GM19025 (cell line): ENCODE results near the gene LRRC9.
"Not testable (repeated sequence)": the region's sequence is repeated elsewhere in the genome, so short reads cannot be mapped to it uniquely, and the experiment has no call there.

Experiments used
- ATAC-seq: cut with Tn5 transposase; IDR thresholded peaks from one replicate; pipeline ENCODE4 v1.9.1; 2021; ENCODE audit warnings: mild to moderate bottlenecking, low read depth, moderate library complexity; ENCODE audit not compliant: unreplicated experiment

The LRRC9 gene

DNA sequence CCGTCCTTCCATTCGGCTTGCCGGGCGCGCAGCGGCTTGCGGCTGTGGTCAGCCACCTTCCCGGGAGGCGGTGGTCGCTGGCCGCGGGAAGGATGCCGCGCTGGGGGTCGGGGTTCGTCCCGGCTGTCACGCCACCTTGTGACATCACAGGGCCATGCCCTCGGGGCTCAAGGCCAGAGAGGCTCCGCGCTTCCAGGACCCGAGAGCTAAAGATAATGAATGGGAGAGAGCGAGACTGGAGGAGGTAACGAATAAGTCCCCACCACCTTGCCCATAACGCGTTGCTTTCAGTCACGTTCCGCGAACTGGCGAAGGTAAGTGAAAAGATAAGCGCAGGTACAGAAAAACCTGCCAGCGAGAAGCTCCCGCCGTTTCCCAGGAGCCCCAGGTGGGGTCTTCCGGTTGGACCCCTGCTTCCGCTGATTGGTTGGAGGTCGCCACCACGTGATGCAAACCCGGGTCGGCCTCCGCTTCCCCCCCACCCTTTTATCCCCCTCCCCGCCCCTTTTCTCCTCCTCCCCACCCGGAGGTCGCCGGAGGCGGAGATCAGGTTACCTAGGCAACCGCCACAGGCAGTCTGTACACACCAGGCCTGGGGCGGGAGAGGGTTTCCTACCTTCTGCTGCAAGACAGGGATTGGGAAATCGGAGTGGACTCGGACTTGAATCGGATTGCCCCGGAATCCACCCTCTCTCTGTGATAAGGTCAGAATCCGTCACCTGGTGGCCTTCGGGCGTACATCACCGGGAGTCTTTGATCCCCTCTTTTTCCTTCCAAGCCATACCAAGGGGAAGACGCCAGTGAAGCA lies at the start of gene LRRC9:
Gene LRRC9 (plus strand): TSS at position 575 of the 808 bp plus-strand sequence.
- ATAC-seq: no peak

DNA sequence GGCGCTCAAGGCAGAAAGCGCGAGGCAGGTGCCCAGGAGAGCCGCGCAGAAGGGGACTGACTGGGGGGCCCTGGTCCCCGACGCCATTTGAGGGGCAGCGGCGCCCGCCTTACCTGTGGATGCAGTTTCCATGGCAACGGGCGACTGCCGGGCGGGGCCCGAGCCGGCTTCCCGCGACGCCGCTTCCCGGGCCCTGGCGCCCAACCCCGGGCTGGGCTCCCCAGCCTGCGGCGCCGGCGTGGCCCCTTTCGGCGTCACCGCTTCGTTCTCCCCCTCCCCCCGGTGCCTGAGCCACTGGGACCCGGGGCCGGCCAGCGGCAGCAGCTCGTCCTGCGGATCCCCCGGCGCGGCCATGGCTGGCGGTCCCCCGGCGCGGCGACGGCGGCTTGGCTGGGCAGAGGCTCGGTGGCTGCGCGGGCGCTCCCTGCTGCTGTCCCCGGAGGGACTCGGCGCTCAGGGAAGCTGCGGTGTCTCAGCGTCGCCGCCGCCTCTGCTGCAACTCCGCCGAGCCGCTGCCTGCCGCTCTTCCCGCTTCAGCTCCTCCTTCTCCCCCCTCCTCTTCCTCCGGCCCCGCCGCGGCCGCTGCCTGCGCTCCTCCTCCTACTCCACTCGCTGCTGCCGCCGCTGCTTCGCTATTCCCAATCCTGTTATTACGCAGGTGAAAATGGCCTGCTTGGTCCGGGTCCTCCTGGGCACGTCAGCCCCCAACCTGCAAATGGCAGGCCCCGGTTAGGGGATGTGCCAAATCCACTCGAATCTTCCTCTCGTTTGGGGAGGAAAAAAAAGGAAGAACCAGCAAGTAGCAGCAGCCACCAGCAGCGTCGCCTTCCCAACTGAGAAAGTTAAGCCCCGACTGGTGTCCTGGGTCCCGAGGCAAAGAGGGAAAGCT lies 49.4 kb upstream of the LRRC9 start, which contains the start of gene RTN1:
Gene RTN1 (minus strand): TSS at position 500 of the 889 bp plus-strand sequence. CDS start 146 bp downstream, at position 354.
- ATAC-seq: no peak

DNA sequence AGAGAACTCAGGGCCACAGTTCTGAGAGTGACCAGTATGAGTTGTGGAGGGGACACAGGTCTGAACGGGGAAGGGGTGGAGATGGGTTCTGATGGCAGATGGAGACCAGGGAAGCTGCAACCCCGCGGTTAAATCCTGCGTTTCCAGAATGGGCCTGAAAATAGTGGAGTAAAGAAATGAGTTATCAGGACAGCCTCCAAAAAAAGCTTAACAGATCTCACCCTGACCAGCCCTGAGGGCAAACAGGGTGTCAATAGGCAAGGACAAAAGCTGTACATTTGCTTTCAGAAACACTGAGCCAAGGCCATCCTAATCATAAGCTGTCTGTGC lies 48.8 kb upstream of the LRRC9 start:
- no peak for ATAC-seq

DNA sequence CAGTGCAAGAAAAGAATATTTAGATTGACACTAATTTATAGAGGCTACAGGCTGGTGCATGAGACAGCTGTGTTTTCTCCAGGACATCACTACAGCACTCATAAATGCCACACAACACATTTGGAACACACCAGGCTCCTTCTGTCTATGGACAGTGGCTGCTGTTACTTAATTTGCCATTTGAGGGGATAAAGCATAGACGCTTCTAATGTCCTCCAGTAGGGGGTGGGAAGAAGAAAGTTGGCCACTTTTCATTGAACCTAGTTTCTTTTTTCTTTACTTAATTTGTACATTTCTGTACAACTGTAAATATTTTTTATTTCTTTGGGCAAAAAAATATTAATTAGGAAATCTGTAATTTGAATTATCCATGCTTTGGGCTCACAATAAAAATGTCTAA lies 37.0 kb upstream of the LRRC9 start:
- no peak for ATAC-seq

DNA sequence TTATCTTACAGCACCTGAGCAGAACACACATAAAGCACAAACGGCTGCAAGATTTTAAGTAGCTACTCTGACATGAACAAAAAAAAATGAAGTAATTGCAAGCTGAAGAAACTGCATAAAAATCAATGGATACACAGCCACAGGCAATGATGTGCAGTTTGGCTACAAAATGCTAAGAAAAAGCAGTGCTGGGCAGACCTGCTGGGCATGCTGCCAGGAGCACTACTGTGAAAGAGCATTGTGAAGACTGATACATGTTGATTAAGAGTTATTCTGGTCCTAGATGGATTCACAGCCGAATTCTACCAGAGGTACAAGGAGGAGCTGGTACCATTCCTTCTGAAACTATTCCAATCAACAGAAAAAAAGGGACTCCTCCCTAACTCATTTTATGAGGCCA lies 29.3 kb upstream of the LRRC9 start:
- ATAC-seq: no peak

DNA sequence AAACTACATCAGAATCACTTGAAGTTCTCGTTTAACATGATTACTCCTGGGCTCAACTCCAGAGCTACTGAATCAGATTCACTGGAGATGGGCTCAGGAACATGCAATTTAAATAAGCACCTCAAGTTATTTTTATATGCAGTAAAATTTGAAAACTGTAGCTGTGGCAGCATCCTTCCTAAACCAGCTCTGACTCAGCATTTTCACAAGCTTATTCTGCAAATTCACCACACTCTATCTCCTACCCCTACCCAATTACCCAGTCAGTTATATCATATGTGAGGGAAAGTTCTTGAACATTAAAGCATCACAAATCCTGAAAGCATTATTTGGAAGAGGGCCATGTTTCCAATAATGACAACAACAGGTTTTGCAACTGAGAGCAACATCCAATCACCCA lies 24.2 kb upstream of the LRRC9 start:
- no peak for ATAC-seq

DNA sequence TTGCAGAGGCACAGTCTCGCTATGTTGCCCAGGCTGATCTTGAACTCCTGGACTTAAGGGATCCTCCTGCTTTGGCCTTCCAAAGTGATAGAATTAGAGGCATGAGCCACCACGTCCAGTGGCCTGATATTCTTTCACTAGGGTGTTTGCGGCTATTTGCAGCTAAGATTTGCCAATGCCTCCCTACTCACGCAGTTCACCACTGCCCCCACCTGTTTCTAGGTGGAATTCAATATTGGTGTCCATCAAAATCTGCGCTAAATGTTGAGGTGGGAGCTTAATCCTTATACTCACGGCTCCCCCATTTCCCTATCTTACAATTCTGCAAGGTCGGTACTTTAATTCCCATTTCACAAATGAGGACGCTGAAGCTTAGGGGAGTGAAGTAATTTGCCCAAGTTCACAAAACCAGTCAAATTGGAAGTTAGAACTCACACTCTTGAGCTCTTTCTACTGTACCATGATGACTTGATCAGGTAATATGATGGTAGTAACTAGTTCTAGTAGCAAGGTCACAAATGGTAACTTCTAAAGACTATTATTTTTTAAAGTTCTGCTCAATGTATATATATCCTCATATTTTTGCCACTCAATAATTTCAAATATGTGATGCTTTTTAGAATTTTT lies 22.1 kb upstream of the LRRC9 start:
- no peak for ATAC-seq

DNA sequence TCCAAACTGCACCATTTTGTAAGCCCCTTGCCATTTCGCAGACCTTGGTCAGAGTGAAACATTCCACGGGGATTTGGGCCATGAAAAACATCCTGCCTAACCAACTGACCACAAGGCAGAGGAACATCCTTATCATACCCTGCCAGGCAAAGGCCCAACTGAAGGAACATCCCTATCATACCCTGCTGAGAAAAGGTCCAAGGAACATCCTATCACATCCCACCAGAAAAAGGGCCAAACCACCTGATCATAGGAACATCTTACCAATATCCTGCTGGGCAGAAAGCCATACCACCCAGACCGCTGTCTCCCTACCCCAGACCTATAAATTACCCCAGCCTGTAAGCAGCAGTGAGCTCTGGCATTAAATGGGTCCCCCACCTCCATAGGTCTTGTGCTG lies 19.4 kb upstream of the LRRC9 start:
- ATAC-seq: no peak

DNA sequence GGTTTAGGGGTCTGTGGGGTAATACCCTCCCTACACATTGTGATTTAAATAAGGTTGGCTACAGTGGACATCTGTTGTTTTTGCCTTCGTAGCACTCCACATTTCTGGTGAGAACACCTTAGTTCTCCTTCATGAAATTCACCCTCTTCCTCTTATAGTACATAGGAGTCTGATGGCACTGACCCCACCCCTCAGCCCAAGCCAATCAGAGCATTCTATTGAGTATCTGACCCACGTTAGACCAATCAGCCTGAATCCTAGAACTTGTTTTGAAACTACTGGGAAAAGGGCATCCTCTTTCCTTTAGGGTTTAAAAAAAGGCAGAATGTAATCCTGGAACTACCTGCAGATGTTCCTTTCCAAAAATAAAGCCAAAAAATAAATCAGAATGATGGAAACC lies 15.8 kb upstream of the LRRC9 start:
- ATAC-seq: no peak

DNA sequence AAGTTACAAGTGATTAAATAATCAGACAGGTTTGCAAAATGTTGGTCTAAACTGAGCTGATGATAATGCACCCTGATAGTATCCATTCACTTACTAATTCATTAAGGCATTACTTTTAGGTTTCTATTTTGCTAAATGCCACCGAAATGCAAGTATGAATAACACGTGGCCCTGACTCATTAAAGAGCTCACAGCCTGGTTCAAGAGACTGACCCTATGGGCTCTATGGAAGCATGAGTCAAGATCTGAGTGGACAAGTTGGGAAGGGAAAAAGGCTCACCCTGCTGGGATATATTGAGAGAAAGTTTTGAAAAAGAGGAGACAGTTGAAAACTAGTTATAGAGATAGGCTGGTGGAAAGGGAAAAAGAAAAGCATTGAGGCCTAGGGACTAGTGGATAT lies 14.8 kb upstream of the LRRC9 start:
- no peak for ATAC-seq

DNA sequence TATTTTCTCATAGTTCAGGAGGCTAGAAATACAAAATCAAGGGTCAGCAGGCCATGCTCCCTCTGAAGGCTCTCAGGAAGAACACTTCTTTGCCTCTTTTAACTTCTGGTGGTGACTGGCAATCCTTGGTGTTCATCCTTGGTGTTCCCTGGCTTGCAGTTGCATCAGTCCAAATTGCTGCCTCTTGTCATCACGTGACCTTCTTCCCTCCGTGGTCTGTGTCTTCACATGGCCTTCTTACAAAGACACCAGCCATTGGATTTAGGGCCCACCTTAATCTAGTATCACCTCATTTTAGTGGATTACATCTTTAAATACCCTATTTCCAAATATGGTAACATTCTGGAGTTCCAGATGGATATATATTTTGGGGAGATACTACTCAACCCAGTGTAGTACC lies 7.5 kb upstream of the LRRC9 start:
- no peak for ATAC-seq

DNA sequence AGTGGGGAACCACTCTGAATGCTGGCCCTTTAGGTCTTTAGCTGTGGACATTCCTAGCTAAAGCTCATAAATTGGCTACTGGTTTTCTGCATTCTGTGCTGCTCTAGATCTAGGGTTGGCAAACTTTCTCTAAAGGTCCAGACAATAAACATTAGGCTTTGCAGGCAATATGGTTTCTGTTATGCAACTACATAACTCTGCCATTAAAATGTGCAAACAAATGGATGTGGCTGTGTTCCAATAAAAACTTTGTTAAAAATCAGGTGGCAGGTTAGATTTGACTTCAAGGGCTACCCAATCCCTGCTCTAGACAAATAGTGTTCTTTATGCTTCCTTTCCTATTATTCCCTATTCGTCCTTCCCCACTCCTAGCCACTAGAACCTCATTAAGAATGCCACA lies 6.8 kb upstream of the LRRC9 start:
- no peak for ATAC-seq

DNA sequence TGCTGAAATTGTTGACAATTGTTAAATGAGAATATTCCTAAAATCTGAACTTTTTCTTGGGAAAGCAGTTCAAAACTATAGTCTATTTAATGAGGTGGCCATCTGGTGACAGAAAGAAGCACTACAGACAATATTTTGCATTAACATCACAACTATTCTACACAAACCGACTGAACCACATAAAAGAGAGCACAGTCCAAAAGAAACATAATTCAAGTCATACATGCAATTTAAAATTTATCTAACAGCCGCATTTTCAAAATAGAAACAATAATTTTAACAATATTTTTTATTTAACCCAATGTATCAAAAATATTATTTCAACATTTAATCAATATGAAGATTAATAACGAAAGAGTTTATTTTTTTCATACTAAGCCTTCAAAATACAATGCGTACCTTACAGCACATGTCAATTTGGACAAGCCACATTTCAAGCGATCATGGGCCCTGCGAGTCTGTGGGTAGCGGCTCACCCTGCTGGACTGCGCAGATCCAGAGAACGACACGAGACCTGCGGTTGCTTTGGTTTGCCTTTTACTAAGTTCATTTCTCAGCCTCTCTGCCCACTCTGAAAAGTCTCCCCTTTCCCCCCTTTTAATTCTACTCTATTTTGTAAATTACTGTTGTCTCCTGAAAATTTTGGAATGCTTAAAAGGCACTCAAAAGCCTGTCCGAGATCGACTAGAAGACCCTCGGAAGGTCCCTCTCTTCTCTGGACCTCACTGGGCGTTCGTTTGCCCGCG lies 947 bp upstream of the LRRC9 start:
- no peak for ATAC-seq

DNA sequence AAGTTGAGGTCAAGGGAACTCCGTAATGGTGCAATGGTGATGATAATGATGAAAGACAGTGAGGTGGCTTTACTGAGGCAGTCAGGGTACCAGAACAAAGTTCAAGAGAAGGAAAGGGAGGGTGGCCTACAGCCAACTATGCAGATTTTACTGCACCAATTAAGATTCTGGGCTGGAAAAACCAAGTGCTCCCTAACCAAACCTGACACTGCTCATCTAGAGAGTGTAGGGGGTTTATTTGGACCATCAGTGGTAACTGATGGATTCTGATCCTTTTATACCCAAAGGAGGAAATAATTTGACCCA lies 387 bp downstream of the LRRC9 start:
- ATAC-seq: no peak

DNA sequence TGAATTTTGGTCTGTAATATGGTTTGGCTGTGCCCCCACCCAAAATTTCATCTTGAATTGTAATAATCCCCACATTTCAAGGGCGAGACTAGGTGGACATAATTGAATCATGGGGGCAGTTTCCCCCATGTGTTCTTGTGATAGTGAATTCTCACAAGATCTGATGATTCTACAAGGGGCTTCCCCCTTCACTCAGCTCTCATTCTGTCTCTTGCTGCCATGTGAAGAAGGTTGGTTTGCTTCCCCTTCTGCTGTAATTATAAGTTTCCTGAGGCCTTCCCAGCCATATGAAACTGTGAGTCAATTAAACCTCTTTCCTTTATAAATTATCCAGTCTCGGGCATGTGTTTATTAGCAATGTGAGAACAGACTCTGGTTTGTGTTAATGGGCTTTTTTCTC lies 5.9 kb downstream of the LRRC9 start:
- ATAC-seq: no peak

DNA sequence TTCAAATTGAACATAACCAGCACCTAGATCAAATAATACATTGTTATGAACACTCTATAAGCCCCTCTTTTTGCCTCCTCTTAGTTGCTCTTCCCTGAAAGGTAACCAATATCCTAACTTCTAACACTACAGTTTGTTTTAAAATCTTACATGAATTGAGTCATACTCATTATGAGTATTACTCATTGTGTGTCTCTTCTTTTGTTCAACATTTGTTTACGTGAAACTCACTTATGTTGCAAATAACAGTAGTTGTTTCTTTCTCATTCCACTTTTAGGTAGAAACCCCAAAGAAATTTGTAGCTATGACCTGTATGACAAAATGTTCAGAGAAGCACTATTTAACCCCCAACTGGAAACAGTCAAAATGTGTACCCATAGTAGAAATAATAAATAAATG lies 6.6 kb downstream of the LRRC9 start:
- no peak for ATAC-seq

DNA sequence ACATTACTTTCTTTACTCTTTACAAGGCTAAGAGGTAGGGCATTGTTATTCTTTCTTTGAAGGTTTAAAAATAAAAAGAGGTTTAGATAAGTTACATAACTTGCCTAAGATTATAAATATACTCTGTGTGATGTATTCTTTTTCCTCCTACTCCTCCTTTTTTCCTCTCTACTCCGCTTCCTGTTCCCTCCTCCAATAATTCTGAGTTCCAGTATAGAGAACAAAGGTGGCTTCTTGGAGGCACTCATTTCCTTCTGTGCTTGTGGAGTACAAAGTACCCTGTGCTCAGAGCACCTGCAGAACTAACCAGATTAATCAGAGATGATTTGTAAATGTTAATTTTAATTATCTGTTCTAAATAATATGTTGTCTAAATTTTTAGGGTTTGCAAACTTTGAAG lies 11.3 kb downstream of the LRRC9 start:
- no peak for ATAC-seq

DNA sequence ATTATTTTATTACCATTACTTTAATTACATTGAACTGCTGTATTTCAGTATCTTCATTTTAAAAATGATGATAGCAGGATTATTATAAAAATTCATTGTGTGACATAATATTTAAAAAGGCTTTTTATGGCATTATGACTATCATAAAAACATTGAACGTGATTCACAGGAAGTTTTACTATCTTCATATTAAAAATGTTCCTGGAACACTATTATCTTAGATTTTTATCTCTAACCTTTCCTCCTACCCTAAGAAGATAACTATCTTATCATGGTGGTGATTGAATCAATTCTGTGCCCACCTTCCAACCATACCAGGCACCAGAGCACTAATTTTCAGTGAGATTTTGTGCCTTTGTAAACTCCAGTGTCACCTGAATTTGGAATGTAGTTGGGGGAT lies 16.2 kb downstream of the LRRC9 start:
- no peak for ATAC-seq

DNA sequence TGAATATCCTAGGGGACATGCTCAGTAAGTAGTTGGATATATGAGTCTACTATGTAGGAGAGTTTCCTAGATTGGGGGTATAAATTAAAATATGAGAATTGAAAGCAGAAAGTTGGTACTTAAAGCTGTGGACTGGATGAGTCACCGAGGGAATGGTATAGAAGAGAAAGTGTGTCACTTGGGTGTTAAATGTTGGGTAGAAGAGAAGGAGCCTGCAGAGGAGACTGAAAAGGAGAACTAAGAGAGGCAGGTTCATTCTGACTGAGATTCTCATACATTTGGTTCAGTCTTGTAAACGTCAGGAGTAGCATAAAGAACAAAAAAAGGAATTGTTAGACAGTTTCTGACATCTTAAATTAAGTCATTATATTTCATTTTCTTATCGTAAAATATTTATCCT lies 19.9 kb downstream of the LRRC9 start:
- ATAC-seq: no peak

DNA sequence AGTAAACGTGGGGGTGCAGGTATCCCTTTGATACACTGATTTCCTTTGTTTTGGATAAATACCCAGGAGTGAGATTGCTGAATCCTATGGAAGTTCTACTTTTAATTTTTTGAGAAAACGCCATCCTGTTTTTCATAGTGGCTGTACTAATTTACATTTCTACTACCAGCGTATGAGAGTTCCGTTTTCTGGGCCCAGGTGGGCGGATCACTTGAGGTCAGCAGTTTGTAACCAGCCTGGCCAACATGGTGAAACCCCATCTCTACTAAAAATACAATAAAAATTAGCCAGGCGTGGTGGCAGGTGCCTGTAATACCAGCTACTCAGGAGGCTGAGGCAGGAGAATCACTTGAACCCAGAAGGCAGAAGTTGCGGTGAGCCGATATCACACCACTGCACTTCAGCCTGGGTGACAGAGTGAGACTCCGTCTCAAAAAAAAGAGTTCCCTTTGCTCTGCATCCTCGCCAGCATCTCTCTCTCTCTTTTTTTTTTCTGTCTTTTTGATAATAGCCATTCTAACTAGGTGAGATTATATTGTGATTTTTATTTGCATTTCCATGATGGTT lies 22.4 kb downstream of the LRRC9 start:
- ATAC-seq: not testable (repeated sequence)

DNA sequence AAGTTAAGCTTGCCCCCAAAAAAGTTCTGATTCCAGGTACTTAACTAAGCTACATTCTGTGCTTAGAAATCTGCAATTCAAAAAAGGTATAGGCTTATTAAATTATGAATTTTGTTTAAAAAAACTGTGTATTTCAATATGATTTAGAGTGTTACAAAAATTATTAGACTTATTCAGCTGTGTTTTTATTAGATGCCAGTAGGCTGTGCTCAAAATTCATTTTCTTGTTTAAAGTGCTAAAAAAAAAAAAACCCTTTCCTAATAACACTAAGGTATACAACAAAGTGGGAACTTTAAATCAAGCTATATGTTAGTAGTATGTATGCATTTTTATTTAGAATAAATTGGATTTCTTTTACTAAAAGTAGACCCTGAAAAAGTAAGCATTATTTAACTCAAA lies 25.0 kb downstream of the LRRC9 start:
- ATAC-seq: no peak
